ENCODE measurements around the gene SZT2.
"Not testable (repeated sequence)": the region's sequence is repeated elsewhere in the genome, so short reads cannot be mapped to it uniquely, and the experiment has no call there.

The SZT2 gene

GRCh38 chr1:43367904-43368645 lies 21.6 kb upstream of the SZT2 start, which contains the start of gene ELOVL1:
ELOVL1 (minus strand) TSS chr1:43368011; CDS start chr1:43365609, 2,402 bp downstream.
- peak; percentile 99 for DNase-seq (ENCODE audit: low spot score)
- peak; percentile 16 for TF ChIP-seq CTCF (IDR thresholded peaks at IDR 0.05; ENCODE audit: extremely low read depth, missing control alignments)

GRCh38 chr1:43368646-43369020 lies 21.1 kb upstream of the SZT2 start:
- DNase-seq (ENCODE audit: low spot score), result no peak
- no peak for TF ChIP-seq CTCF (IDR thresholded peaks at IDR 0.05; ENCODE audit: extremely low read depth, missing control alignments)

- DNase-seq (ENCODE audit: low spot score), result not testable (repeated sequence)
Observed at GRCh38 chr1:43369779-43370178, 19.9 kb upstream of the SZT2 start.

- TF ChIP-seq CTCF (IDR thresholded peaks at IDR 0.05; ENCODE audit: extremely low read depth, missing control alignments), result no peak
Observed at GRCh38 chr1:43370564-43370963, 19.1 kb upstream of the SZT2 start.

GRCh38 chr1:43372172-43372571 lies 17.5 kb upstream of the SZT2 start:
- no peak for DNase-seq (ENCODE audit: low spot score)
- no peak for TF ChIP-seq CTCF (IDR thresholded peaks at IDR 0.05; ENCODE audit: extremely low read depth, missing control alignments)

More at GRCh38 chr1:43370564-43370963, 19.1 kb upstream of the SZT2 start:
- DNase-seq (ENCODE audit: low spot score), result no peak

GRCh38 chr1:43373066-43373940 lies 16.4 kb upstream of the SZT2 start:
- TF ChIP-seq CTCF (IDR thresholded peaks at IDR 0.05; ENCODE audit: extremely low read depth, missing control alignments), result no peak
- no peak for DNase-seq (ENCODE audit: low spot score)

- TF ChIP-seq CTCF (IDR thresholded peaks at IDR 0.05; ENCODE audit: extremely low read depth, missing control alignments), result no peak
- DNase-seq (ENCODE audit: low spot score), result no peak
Observed at GRCh38 chr1:43376723-43377235, 12.9 kb upstream of the SZT2 start.

All from GM20000 (cell line).